M059J (cell line): ENCODE data around the gene IL19. TPM values are rescaled to one million over a fixed set of nuclear protein-coding genes. Genes with fewer than 3 reads are reported as not detected.

Experiments
- DNase-seq: peaks from one replicate; pipeline ENCODE4 v3.0.0-alpha.2; 2012; ENCODE audit warnings: low read depth
- total RNA-seq: library from RNA; depleted of rRNA; stranded (reverse); fragments of >200 nt; shearing (Covaris generic); gene quantifications from 2 replicates; pipeline ENCODE4 v1.2.3, GENCODE V29; 2014; rRNA removed

IL19 gene
- total RNA-seq, 1 experiment from 2014 or later = not detected

GRCh38 chr1:206890125-206891060 lies 119.8 kb downstream of the IL19 start:
- peak; percentile 92 for DNase-seq

DNA sequence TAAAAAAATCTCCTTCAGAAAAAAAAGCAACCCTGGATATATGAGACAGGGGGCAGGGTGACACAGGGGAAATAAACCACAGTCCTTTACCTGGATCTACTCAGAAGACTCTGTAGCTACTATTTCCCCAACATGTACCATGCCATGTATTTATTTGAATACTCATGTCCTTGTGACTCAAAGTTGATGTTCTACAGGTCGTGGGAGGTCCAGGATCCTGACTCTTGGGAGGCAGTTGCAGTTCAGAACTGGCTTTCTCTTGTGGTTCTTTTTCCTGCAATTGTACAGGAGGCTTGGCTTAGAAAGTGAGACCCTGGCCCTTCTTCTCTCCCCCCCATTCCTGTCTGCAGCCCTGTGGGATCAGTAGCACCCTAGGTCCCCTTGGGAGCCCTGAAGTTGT lies 120.8 kb downstream of the IL19 start:
- DNase-seq = peak; percentile 61

Other genes starting within 250 kb of the IL19 start
- gene EIF2D, start 158.3 kb upstream of the IL19 start, total RNA-seq = 34.7 and 39.0 TPM in 2 replicates
- gene DYRK3, start 135.2 kb upstream of the IL19 start, total RNA-seq = 21.9 and 22.3 TPM in 2 replicates
- gene MAPKAPK2, start 85.9 kb upstream of the IL19 start, total RNA-seq = 28.8 and 55.8 TPM in 2 replicates
- not detected in 2 replicates for gene IL10, start 1.7 kb downstream of the IL19 start, total RNA-seq
- not detected in 2 replicates for gene IL20, start 94.8 kb downstream of the IL19 start, total RNA-seq
- gene IL24, start 126.7 kb downstream of the IL19 start, total RNA-seq = 1.3 and 1.8 TPM in 2 replicates
- 0.34 and 3.5 TPM in 2 replicates for gene FCMR, start 151.2 kb downstream of the IL19 start, total RNA-seq
- 0.10 TPM in 1 of 2 replicates, not detected in the other for gene PIGR, start 175.7 kb downstream of the IL19 start, total RNA-seq
- not detected in 2 replicates for gene FCAMR, start 199.7 kb downstream of the IL19 start, total RNA-seq